D721Med (cell line): ENCODE measurements around the gene CCNB1.
A peak's percentile ranks its signal among the peaks of the same experiment; 100 is the strongest.

Experiments used
- DNase-seq: peaks from one replicate; pipeline ENCODE4 v3.0.0; 2011; ENCODE audit warnings: low spot score; ENCODE audit not compliant: insufficient read length
- FAIRE-seq: peaks from 2 replicates; lab custom pipeline; 2011; peaks lifted over from hg19 to GRCh38; lab: Jason Lieb, UNC
- TF ChIP-seq, protein P1 (sequence below): IDR thresholded peaks from 2 replicates; pipeline ENCODE4 v1.5.1; 2012; ENCODE audit warnings: mild to moderate bottlenecking, control low read depth; ENCODE audit not compliant: insufficient read depth; ENCODE audit errors: missing control alignments

CCNB1 gene

DNA sequence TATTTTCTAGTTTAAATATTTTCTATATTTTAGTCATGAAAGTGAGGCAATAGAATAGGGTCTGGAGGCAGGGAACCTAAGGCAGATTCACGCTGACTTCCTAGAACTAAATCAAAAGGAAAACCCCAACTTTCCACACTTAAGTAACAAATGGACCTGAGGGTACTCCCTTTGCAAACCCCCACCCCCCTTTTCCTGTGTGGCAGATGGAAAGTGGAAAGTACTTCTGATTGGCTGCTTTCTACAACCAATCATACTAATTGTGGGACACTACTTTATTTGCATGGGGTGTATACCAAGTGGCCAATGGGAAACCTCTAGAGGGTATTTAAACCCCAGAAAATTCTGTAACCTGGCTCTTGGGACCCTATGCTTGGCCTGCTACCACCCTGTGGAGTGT lies 17.7 kb downstream of the CCNB1 start:
- DNase-seq, result no peak
- TF ChIP-seq, protein P1, sequence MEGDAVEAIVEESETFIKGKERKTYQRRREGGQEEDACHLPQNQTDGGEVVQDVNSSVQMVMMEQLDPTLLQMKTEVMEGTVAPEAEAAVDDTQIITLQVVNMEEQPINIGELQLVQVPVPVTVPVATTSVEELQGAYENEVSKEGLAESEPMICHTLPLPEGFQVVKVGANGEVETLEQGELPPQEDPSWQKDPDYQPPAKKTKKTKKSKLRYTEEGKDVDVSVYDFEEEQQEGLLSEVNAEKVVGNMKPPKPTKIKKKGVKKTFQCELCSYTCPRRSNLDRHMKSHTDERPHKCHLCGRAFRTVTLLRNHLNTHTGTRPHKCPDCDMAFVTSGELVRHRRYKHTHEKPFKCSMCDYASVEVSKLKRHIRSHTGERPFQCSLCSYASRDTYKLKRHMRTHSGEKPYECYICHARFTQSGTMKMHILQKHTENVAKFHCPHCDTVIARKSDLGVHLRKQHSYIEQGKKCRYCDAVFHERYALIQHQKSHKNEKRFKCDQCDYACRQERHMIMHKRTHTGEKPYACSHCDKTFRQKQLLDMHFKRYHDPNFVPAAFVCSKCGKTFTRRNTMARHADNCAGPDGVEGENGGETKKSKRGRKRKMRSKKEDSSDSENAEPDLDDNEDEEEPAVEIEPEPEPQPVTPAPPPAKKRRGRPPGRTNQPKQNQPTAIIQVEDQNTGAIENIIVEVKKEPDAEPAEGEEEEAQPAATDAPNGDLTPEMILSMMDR, result no peak
- no peak for FAIRE-seq

DNA sequence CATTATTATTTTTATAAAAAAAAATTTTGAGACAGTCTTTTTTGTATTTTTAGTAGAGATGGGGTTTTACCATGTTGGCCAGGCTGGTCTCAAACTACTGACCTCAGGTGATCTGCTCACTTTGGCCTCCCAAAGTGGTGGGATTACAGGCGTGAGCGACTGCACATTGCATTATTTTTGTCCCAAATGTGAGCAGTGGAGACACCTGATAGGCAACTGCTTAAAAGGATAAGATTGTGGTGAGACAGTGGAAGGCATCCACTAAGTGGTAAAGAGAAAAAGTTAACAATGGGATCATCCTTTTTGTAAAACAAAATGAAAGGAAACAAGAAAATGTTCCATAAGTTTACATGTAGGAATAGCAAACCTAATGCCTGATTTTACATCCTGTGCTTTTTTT lies 20.4 kb downstream of the CCNB1 start:
- DNase-seq (no peak), FAIRE-seq (no peak)
- TF ChIP-seq, protein P1, result no peak

DNA sequence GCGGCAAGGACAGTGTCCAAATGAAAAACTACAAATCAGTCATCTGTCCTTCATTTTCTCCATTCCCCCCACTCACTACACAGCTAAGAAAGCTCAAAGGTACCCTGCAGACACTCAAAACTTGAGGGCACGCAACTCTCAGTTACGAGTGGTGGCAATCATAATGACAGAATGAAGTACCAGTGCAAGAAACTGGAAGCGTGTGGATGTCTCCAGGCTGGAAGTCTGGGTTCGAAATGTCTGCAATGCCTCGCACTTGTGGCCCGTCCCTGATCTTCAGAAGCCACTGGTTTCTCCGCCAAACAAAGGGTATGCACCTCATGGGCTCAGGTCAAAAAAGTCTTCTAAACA lies 21.8 kb downstream of the CCNB1 start:
- DNase-seq (no peak), FAIRE-seq (no peak)
- TF ChIP-seq, protein P1, result no peak

DNA sequence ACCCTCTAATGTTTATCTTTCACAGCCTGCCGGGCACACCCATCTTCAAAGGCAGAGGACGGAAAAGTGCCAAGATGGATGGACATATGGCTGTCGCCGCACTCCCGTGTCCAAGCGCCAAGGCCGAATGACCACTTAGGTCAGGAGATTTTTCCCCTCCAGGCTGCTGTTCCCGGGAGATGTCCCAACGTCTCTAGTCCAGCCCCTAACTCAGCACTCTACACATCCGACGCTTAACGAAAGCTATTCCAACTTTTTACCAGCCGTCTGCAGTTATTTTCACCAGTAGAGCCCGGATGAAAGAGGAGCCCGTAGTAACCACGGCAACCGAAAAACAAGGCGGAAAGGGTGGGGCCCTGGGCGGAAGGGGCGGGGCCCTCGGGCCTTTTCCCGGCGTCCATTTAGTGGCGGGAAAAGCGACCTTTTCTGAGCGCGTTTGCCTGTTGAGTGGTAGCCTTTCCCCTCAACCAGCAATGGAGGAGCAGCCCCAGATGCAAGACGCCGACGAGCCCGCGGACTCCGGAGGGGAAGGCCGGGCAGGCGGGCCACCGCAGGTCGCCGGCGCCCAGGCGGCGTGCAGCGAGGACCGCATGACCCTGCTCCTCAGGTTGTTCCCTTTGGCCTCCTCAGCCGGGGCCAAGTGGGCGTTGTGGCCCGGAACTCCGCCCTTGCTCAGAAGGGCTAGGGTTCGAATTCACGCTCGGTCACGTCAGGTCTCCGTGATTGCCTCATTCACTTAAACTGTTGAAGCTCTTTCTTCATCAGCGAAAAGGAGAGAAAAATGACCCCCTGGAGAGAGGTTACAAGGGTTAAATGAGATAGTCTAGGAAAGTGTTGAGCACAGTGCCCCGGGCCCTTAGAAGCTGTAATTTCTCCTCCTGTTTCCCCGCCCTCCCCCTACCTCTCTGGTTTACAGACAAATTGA lies 22.5 kb downstream of the CCNB1 start, which contains the start of gene CENPH:
Gene CENPH, plus strand, starts transcription at position 422 of the 925 bp plus-strand sequence. Its CDS starts 52 bp downstream, at position 474.
- TF ChIP-seq, protein P1, result no peak
- DNase-seq (peak; percentile 70), FAIRE-seq (no peak)

DNA sequence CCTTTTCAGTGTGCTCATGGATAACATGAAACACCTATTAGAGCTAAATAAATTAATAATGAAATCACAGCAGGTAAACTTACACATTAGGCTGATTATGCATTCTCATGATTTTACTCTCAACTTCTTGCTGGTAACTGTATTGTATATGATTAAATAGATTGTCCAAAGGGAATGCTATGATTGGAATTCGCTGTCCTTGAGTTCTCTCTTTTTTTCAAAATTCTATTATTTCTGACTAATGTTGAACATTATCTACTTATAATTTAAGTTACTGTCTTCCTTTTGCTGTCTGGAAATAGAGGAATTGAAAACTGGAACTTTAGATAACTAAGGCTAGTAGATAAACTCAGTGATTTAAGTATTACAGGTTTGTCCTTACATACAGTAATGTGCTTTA lies 35.5 kb downstream of the CCNB1 start:
- TF ChIP-seq, protein P1, result no peak
- DNase-seq (no peak), FAIRE-seq (no peak)

DNA sequence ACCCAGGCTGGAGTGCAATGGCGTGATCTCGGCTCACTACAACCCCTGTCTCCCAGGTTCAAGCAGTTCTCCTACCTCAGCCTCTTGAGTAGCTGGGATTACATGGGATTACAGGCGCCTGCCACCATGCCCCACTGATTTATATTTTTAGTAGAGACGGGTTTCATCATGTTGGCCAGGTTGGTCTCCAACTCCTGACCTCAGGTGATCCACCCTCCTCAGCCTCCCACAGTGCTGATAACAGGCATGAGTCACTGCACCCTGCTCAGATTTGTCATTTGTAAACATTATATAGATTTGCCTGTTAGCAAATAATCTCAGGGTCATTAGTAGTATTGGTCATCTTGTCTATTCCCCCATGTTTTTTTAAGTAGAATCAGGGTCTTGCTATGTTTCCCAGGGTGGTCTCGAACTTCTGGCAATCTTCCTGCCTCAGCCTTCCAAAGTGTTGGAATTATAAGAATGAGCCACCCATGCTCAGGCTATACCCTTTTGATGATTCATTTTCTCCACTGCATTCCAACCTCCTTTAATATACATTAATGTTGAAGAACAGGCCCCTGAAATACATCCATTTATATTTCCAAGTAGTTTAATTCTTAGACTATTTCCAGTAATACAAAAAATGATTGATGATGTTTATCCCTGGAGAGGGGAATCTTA lies 39.7 kb downstream of the CCNB1 start:
- no peak for DNase-seq
- no peak for FAIRE-seq
- TF ChIP-seq, protein P1, result no peak
